Gastroesophageal sphincter (tissue), 4 donors: ENCODE results near the gene TGFA. TPM values are rescaled to one million over a fixed set of nuclear protein-coding genes. Genes with fewer than 3 reads are reported as not detected.

Experiments used
- ATAC-seq: fragments of 150-250 bp; one replicate; pipeline ENCODE4 v1.9.1; 2016; ENCODE audit warnings: mild to moderate bottlenecking, moderate library complexity
- H3K27ac ChIP-seq, 4 donors: fragments of 200-600 bp; sonication (generic) in 3 of 4; 1 replicate in 3 of 4; 2 replicates in 1 of 4; pipeline ENCODE4 v1.5.1; 2016 to 2019
- H3K27me3 ChIP-seq: fragments of 200-600 bp; sonication (generic); one replicate; pipeline ENCODE4 v1.5.1; 2019
- H3K36me3 ChIP-seq, 2 donors: fragments of 200-600 bp; sonication (generic); one replicate each; pipeline ENCODE4 v1.5.1; 2019; ENCODE audit warnings: control low read depth in 1 of 2
- H3K4me1 ChIP-seq, 3 donors: fragments of 200-600 bp; sonication (generic); 1 replicate in 2 of 3; 2 replicates in 1 of 3; pipeline ENCODE4 v1.5.1; 2016 to 2019; ENCODE audit warnings: control low read depth in 2 of 3
- H3K4me3 ChIP-seq, 2 donors: fragments of 200-600 bp; sonication (generic); one replicate each; pipeline ENCODE4 v1.5.1; 2019; ENCODE audit warnings: mild to moderate bottlenecking in 1 of 2, moderate library complexity in 1 of 2
- H3K9me3 ChIP-seq, 3 donors: fragments of 200-600 bp; sonication (generic); one replicate each; pipeline ENCODE4 v1.5.1; 2017 to 2019; ENCODE audit warnings: control low read depth in 2 of 3
- EP300 ChIP-seq: sonication (generic); formaldehyde crosslinking; IDR thresholded peaks from one replicate; pipeline ENCODE4 v1.6.1; 2017; ENCODE audit warnings: antibody characterized with exemption, mild to moderate bottlenecking
- POLR2A ChIP-seq, 2 donors: fragments of 450-650 bp; IDR thresholded peaks; one replicate each; pipeline ENCODE4 v1.6.1; 2017; ENCODE audit warnings: antibody characterized with exemption in 2 of 2, mild to moderate bottlenecking in 2 of 2, moderate library complexity in 1 of 2
- POLR2AphosphoS5 ChIP-seq: sonication (generic); formaldehyde crosslinking; IDR thresholded peaks from one replicate; pipeline ENCODE4 v1.6.1; 2017; ENCODE audit warnings: antibody characterized with exemption
- WGBS, 2 donors: methylation state at CpG; one replicate each; pipeline ENCODE4 v1.1.5; 2018; ENCODE audit warnings: low coverage in 1 of 2; 5-methylcytosine and 5-hydroxymethylcytosine counted together
- total RNA-seq, 4 donors: library from RNA; depleted of rRNA; stranded (reverse); fragments of >200 nt; gene quantifications; one replicate each; pipeline ENCODE4 v1.1.0, GENCODE V29; 2016
- TF ChIP-seq, protein P1 (sequence below), 4 experiments: fragments of 200-600 bp in 2 of 4; fragments of 450-650 bp in 2 of 4; sonication (generic) in 1 of 4; IDR thresholded peaks; one replicate each; pipeline ENCODE4 v1.5.1; 2017 to 2019; ENCODE audit warnings: antibody characterized with exemption in 4 of 4, mild to moderate bottlenecking in 2 of 4, moderate library complexity in 2 of 4

TGFA gene
- total RNA-seq, 4 donors from 2014 or later = 0.31 to 5.0 (median 1.6) TPM

DNA sequence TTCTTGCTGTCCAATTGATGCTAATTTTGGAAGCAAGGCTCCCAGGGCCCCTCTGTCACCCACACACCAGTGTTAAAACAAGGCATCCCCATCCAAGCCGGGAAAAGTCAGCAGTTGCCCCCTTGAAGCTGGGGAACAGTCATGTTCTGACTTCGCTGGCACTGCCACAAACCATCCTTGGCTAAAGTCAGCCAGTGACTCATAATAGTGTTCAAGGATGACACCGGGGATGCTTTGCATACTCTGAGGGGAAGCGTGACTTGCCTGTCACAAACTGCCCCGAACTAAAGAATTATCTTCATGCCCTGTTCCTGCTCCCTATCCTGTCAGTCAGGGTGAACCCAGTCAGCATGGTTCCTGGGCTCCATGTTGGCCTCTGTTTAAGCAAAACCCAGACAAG, 37.0 kb downstream of the TGFA start:
- Histone ChIP-seq H3K27me3 (peaks cover 14% of the 10 kb centered on the region), H3K4me1 (no peaks in the 10 kb centered on the region), H3K4me3 (no peak overlapping the region), H3K36me3 (no peaks in the 10 kb centered on the region), H3K27ac (no peak overlapping the region), H3K9me3 (no peaks in the 10 kb centered on the region)
- no peak for ATAC-seq
- 70 to 80% methylated on average over 1 to 4 of the region's 5 CpGs for WGBS, 2 donors
- TF ChIP-seq POLR2A (IDR thresholded peaks at IDR 0.05) (no peak), POLR2AphosphoS5 (no peak), EP300 (no peak)
- TF ChIP-seq, protein P1, sequence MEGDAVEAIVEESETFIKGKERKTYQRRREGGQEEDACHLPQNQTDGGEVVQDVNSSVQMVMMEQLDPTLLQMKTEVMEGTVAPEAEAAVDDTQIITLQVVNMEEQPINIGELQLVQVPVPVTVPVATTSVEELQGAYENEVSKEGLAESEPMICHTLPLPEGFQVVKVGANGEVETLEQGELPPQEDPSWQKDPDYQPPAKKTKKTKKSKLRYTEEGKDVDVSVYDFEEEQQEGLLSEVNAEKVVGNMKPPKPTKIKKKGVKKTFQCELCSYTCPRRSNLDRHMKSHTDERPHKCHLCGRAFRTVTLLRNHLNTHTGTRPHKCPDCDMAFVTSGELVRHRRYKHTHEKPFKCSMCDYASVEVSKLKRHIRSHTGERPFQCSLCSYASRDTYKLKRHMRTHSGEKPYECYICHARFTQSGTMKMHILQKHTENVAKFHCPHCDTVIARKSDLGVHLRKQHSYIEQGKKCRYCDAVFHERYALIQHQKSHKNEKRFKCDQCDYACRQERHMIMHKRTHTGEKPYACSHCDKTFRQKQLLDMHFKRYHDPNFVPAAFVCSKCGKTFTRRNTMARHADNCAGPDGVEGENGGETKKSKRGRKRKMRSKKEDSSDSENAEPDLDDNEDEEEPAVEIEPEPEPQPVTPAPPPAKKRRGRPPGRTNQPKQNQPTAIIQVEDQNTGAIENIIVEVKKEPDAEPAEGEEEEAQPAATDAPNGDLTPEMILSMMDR (IDR thresholded peaks at IDR 0.05) = no peak

DNA sequence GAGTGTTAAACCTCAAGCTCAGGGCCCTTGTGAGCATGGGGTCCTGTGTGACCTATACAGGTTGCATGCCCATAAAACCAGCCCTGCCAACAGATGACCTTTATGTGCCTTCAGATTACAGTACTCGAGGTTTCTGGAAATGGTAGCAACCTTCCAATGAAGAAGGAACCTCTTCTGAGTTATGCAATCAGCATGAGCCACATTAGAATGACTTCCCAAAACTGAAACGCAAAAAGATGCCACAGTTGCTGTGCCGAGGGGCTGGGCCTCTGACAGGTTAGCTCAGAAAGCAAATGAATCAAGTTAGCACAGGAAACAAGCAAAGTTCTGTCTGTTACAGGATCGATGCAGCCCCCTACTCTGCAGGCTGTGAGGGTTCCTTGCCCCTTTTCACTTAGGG, 37.7 kb downstream of the TGFA start:
- no peak for ATAC-seq
- TF ChIP-seq EP300 = no peak
- TF ChIP-seq, protein P1 (IDR thresholded peaks at IDR 0.05) = no peak
- TF ChIP-seq POLR2AphosphoS5 = no peak
- TF ChIP-seq POLR2A (IDR thresholded peaks at IDR 0.05) = no peak
- 53 to 67% methylated on average over 1 to 4 of the region's 4 CpGs for WGBS, 2 donors
- Histone ChIP-seq H3K4me3 (no peak overlapping the region), H3K27me3 (peaks cover 14% of the 10 kb centered on the region), H3K36me3 (no peaks in the 10 kb centered on the region), H3K9me3 (no peaks in the 10 kb centered on the region), H3K27ac (no peak overlapping the region), H3K4me1 (no peaks in the 10 kb centered on the region)

DNA sequence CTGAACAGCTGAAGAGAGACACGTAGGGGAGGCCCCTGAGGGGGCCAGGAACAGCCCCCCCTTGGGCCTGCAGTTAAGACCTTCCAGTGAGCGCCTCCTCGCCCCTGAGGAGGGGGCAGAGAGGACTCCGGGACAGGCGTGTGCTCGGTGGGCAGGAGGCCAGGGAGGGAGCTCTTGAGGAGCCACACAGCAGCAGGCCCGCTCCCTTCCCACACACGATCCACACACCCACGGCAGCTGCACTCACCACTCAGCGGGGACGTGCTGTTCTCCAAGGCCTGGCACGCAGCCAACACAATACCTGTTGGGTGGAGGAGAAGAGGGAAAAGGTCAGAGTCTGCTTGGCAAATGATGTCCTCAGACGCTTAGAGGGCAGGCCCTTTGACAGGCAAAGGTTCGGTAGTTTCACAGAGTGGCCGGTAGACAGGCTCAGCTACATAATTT, 39.0 kb downstream of the TGFA start:
- ATAC-seq = no peak
- H3K9me3 ChIP-seq = no peaks in the 10 kb centered on the region
- H3K27me3 ChIP-seq = peaks cover 14% of the 10 kb centered on the region
- TF ChIP-seq POLR2AphosphoS5 = no peak
- TF ChIP-seq EP300 = no peak
- no peak for TF ChIP-seq POLR2A (IDR thresholded peaks at IDR 0.05)
- TF ChIP-seq, protein P1 (IDR thresholded peaks at IDR 0.05) = no peak
- H3K4me3 ChIP-seq = no peak overlapping the region
- WGBS, 2 donors = 51% methylated on average over 4 of the region's 15 CpGs; no CpG with 5 or more reads in 1 of the 2 donors
- no peak overlapping the region for H3K27ac ChIP-seq
- H3K4me1 ChIP-seq = no peaks in the 10 kb centered on the region
- H3K36me3 ChIP-seq = no peaks in the 10 kb centered on the region

DNA sequence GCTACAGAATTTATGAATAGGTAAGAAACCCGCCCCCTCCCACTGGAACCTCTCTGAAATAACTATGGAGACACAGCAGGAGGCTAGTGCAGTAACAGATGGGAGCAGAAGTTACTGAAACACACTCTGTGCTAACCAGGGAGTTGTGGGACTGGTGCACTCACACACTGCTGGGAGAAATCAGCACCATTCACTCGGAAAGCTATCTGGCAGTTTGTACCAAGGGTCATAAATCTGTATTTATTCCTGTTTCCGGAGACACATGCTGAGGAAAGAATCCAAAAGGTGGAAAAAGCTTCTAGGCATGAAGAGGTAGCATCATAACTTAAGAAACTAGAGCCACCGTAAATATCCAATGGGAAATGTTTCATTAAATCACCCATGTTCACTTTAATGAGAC, 39.9 kb downstream of the TGFA start:
- TF ChIP-seq POLR2A (IDR thresholded peaks at IDR 0.05) = no peak
- TF ChIP-seq, protein P1 (IDR thresholded peaks at IDR 0.05) = no peak
- TF ChIP-seq POLR2AphosphoS5 = no peak
- no peak for TF ChIP-seq EP300
- Histone ChIP-seq H3K36me3 (no peaks in the 10 kb centered on the region), H3K27me3 (peaks cover 12% of the 10 kb centered on the region), H3K27ac (no peak overlapping the region), H3K4me1 (no peaks in the 10 kb centered on the region), H3K4me3 (no peak overlapping the region), H3K9me3 (no peaks in the 10 kb centered on the region)
- 46 to 55% methylated on average over 4 of the region's 4 CpGs for WGBS, 2 donors
- ATAC-seq = no peak

DNA sequence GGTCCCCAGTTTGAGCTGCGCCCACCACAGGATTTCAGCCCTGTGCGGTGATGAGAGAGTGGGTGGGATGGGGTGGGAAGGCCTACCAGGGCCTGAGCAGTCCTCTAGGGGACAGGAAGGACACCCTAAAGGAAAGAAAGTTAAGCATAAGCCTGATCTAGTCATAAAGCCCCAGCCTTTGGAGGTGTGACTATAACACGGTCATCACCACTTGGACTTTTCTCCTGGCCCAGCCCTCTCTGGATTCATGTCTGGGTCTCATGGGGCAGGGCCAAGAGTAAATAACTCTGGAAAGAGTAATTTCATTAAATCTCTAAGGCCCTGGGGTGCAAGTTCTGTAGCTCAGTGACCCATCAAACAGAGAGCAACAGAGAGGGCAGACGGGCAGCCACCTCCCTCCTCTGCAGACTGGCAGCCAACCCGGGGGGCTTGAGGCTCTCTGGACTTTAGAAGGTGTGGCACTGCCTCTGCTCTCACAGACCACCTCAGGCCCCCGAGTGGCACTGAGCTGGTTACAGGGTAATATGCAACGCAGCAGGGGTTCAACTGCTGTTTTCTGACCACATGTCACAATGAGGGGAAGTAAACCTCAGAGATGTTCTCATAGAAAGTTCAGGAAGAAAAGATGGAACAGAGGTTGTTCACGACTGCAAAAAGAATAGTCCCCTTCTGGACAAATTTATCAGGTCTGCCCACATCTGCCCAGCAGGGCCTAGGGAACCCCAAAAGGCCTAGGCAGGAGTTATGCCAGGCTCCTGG, 41.5 kb downstream of the TGFA start:
- Histone ChIP-seq H3K4me1 (no peaks in the 10 kb centered on the region), H3K36me3 (no peaks in the 10 kb centered on the region), H3K27ac (no peak overlapping the region), H3K4me3 (no peak overlapping the region), H3K9me3 (no peaks in the 10 kb centered on the region), H3K27me3 (peaks cover 15% of the 10 kb centered on the region)
- TF ChIP-seq, protein P1 (IDR thresholded peaks at IDR 0.05) = no peak
- TF ChIP-seq EP300 = no peak
- TF ChIP-seq POLR2A (IDR thresholded peaks at IDR 0.05) = no peak
- no peak for TF ChIP-seq POLR2AphosphoS5
- ATAC-seq = no peak
- WGBS, 2 donors = 81 to 90% methylated on average over 3 to 4 of the region's 8 CpGs
